Measurements from ENCODE around the gene B3GNT9.

The B3GNT9 gene

DNA sequence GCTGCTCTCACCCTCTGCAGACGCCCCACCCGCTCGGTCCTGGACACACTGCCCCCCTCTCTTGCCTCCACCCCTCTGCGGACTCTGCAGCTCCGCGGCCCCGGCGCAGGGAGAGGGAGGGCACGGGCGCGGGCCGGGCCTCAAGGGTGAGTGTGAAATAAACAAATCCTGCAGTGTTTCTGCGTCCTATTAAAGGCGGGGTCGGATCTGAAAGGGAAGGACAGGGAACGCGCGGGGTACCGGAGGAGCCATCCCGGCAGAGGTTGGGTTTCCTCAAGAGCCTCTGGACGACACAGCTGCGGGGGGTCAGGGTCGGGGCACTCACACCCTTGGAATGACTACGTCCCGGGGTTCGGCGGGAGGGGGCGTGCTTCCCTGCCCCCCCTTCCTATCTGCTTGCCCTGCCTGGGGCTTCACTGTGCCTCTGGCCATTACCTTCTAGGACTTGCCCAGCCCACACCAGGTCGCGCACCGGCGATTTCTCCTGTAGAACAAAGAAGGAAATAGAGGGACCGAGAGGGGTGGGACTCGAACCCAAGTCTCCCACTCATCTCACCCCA, 13.3 kb upstream of the B3GNT9 start:
- TF ChIP-seq, protein P1, sequence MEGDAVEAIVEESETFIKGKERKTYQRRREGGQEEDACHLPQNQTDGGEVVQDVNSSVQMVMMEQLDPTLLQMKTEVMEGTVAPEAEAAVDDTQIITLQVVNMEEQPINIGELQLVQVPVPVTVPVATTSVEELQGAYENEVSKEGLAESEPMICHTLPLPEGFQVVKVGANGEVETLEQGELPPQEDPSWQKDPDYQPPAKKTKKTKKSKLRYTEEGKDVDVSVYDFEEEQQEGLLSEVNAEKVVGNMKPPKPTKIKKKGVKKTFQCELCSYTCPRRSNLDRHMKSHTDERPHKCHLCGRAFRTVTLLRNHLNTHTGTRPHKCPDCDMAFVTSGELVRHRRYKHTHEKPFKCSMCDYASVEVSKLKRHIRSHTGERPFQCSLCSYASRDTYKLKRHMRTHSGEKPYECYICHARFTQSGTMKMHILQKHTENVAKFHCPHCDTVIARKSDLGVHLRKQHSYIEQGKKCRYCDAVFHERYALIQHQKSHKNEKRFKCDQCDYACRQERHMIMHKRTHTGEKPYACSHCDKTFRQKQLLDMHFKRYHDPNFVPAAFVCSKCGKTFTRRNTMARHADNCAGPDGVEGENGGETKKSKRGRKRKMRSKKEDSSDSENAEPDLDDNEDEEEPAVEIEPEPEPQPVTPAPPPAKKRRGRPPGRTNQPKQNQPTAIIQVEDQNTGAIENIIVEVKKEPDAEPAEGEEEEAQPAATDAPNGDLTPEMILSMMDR (IDR thresholded peaks at IDR 0.05; ENCODE audit: low read depth, low read length, missing control alignments): no peak
- H3K4me3 ChIP-seq (replicated peaks; ENCODE audit: low read depth, low read length): peak overlapping the region; percentile 15; the same call in 1 of the 2 replicates
- DNase-seq (ENCODE audit: extremely low read depth, low read depth): no peak

DNA sequence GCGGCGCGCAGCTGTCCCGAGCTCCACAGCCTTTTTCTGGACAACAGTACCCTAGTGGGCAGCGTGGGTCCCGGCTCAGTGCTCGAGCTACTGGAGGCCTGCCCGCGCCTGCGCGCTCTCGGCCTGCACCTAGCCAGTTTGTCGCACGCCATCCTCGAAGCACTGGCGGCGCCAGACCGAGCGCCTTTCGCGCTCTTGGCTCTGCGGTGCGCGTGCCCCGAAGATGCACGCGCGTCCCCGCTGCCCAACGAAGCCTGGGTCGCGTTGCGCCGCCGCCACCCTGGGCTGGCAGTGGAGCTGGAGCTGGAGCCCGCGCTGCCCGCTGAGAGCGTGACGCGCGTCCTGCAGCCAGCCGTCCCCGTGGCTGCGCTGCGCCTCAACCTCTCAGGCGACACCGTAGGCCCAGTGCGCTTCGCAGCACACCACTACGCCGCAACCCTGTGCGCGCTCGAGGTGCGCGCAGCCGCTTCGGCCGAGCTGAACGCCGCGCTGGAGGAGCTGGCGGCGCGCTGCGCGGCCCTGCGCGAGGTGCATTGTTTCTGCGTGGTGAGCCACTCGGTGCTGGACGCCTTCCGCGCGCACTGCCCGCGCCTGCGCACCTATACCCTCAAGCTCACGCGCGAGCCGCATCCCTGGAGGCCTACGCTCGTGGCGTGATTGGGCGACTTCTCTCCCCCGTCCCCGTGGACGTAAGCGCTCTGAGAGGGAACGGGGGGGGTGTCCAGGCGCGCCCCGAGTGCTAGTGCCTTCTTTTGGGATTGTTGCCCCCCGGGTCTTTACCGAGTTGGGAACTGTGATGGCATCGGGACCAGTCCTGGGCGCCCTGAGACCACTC, 12.6 kb upstream of the B3GNT9 start:
- DNase-seq (ENCODE audit: extremely low read depth, low read depth): no peak
- peak overlapping the region; percentile 15 for H3K4me3 ChIP-seq (replicated peaks; ENCODE audit: low read depth, low read length)

DNA sequence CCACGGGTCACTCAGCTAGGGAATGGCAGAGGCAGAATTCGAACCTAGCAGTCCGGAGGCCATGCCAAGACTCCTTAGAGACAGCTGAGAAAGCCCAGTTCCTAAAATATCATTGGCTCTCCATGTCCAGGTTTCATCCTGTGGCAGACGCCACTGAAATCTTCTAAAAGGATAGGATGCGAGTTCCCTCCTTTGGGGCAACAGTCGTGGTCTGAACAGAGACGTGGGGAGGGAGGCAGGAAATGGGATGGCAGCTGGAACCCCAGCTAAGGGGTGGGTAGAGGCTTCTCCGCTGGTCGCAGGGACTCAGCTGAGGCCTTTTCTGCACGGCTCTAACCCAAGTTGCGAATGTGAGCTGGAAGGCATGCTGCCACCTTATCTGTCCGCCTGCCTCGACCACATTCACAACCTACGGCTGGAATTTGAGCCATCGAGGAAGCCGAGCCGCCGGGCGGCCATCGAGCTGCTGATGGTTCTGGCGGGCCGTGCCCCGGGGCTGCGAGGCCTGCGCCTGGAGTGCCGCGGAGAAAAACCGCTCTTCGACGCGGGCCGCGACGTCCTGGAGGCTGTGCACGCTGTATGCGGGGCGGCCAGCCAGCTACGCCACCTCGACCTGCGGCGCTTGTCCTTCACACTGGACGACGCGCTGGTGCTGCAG, 11.8 kb upstream of the B3GNT9 start:
- no peak for DNase-seq (ENCODE audit: extremely low read depth, low read depth)
- TF ChIP-seq, protein P1 (IDR thresholded peaks at IDR 0.05; ENCODE audit: low read depth, low read length, missing control alignments): no peak
- H3K4me3 ChIP-seq (replicated peaks; ENCODE audit: low read depth, low read length): no peak overlapping the region

More for the DNA sequence above, 12.6 kb upstream of the B3GNT9 start:
- TF ChIP-seq, protein P1 (IDR thresholded peaks at IDR 0.05; ENCODE audit: low read depth, low read length, missing control alignments): no peak

DNA sequence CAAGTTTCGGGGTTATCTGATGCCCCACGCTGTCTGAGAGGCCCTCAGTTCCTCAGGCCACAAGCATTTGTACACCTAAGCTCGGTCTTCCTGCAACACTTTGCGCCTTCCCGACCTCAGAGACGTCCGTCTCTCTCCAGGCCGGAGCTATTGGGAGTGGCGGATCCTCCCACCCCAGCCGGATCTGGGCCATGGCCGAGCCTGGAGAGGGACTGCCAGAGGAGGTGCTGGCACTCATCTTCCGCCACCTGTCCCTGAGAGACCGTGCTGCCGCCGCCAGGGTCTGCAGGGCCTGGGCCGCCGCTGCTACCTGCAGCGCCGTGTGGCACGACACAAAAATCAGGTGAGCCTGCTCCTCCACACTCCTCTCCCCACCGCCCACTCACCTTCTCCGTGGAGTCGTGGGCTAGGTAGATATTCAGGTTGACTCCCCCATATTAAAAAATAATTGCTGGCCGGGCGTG, 10.8 kb upstream of the B3GNT9 start:
- peak overlapping the region; percentile 79; the same call in 1 of the 2 replicates for H3K4me3 ChIP-seq (replicated peaks; ENCODE audit: low read depth, low read length)
- TF ChIP-seq, protein P1 (IDR thresholded peaks at IDR 0.05; ENCODE audit: low read depth, low read length, missing control alignments): no peak
- DNase-seq (ENCODE audit: extremely low read depth, low read depth): no peak

DNA sequence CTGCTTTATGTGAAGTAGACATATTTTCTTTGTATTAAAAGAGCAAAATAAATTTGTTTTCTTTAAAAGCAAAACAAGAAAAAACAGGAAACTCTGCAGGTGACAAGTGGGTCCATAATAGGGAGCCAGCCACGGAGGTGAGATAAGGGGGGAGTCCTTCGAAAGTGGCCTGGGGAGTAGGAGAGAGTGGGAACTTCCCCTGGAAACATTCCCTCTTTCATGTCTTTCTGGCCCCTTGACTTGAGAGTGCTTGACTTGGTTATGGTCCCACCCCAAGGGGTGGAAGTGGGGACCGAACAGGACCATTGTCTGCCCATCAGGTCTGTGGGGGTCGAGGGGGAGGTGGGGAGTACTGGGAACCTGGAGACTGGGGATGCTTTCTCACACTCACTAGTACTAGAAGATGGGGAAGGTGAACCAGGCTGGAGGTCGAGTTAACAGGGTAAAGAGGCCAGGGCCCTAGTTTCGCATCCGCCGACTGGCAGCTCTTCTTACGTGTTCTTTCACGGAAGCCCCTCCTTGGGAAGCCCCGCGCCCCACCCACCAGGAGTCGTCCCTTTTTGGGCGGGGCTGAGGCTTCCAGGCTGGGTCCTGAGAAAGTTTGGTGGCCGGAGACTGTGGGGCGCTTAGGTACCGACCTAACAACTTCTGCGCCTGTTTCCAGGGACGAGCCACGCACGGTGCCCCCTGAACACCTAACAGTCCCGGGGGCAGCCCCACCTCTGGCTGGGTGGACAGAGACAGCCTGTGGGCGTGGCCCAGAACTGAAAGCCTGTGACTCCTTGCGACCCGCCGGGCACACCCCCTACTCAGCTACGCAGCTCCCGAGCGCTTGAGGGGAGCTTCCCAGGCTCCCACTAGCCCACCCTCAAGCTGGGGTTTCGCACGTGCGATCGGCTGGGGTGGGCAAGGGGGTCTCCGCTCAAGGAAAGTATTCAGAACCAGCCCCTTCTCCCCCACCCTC, 8.1 kb upstream of the B3GNT9 start:
- peak overlapping the region; percentile 79 for H3K4me3 ChIP-seq (replicated peaks; ENCODE audit: low read depth, low read length)
- DNase-seq (ENCODE audit: extremely low read depth, low read depth): no peak
- TF ChIP-seq, protein P1 (IDR thresholded peaks at IDR 0.05; ENCODE audit: low read depth, low read length, missing control alignments): no peak

Data from HFF-Myc (cell line).